Liver (tissue), 9 donors: ENCODE results near the gene MTHFSD. TPM values are rescaled to one million over a fixed set of nuclear protein-coding genes. Genes with fewer than 3 reads are reported as not detected.

Experiments used
- DNase-seq: peaks from one replicate; pipeline ENCODE4 v3.0.0-alpha.2; 2017; ENCODE audit warnings: low spot score
- H3K27ac ChIP-seq, 2 donors: one replicate each; pipeline ENCODE4 v1.7.0; 2013; ENCODE audit warnings: inconsistent platforms in 2 of 2, low read length in 2 of 2, control low read depth in 1 of 2, low read depth in 1 of 2, mild to moderate bottlenecking in 1 of 2
- H3K27me3 ChIP-seq, 4 donors: one replicate each; pipeline versions ENCODE4 v1.6.1 to v1.7.0; 2013; ENCODE audit warnings: low read length in 3 of 4, inconsistent platforms in 1 of 4, mild to moderate bottlenecking in 1 of 4, moderate library complexity in 1 of 4; ENCODE audit not compliant: control insufficient read depth in 4 of 4, insufficient read depth in 4 of 4
- H3K36me3 ChIP-seq, 4 donors: one replicate each; pipeline versions ENCODE4 v1.6.1 to v1.7.0; 2013; ENCODE audit warnings: low read length in 3 of 4, mild to moderate bottlenecking in 3 of 4, low read depth in 1 of 4, moderate library complexity in 1 of 4; ENCODE audit not compliant: control insufficient read depth in 4 of 4, insufficient read depth in 3 of 4
- H3K4me1 ChIP-seq, 4 donors: one replicate each; pipeline versions ENCODE4 v1.6.1 to v1.7.0; 2013; ENCODE audit warnings: low read length in 3 of 4, mild to moderate bottlenecking in 3 of 4, moderate library complexity in 1 of 4; ENCODE audit not compliant: control insufficient read depth in 4 of 4, insufficient read depth in 4 of 4
- H3K4me3 ChIP-seq, 3 donors: one replicate each; pipeline versions ENCODE4 v1.6.1 to v1.7.0; 2013; ENCODE audit warnings: low read length in 3 of 3, control low read depth in 1 of 3, low read depth in 1 of 3, mild to moderate bottlenecking in 1 of 3
- H3K9ac ChIP-seq, 2 donors: one replicate each; pipeline ENCODE4 v1.7.0; 2013; ENCODE audit warnings: low read length in 2 of 2, mild to moderate bottlenecking in 2 of 2, moderate library complexity in 2 of 2, control low read depth in 1 of 2, low read depth in 1 of 2
- H3K9me3 ChIP-seq, 4 donors: one replicate each; pipeline versions ENCODE4 v1.6.1 to v1.7.0; 2013; ENCODE audit warnings: low read length in 3 of 4; ENCODE audit not compliant: control insufficient read depth in 4 of 4
- ATF3 ChIP-seq: IDR thresholded peaks from 2 replicates; pipeline ENCODE4 v1.6.1; 2016; ENCODE audit warnings: antibody characterized with exemption
- CTCF ChIP-seq: fragments of 150-350 bp; IDR thresholded peaks from 2 replicates; pipeline ENCODE4 v1.5.1; 2017; ENCODE audit warnings: improper control_type of control experiment, low read depth, low read length; ENCODE audit not compliant: missing input control
- EGR1 ChIP-seq, 2 donors: IDR thresholded peaks; 2 replicates each; pipeline ENCODE4 v1.6.1; 2016 to 2018; ENCODE audit warnings: antibody characterized with exemption in 2 of 2, low read depth in 2 of 2
- FOXA1 ChIP-seq: IDR thresholded peaks from 2 replicates; pipeline ENCODE4 v1.6.1; 2016; ENCODE audit warnings: antibody characterized with exemption
- FOXA2 ChIP-seq: IDR thresholded peaks from 2 replicates; pipeline ENCODE4 v1.6.1; 2016; ENCODE audit warnings: antibody characterized with exemption
- HNF4A ChIP-seq, 2 donors: conservative IDR thresholded peaks; 2 replicates each; pipeline ENCODE4 v1.6.1; 2016; ENCODE audit warnings: antibody characterized with exemption in 2 of 2, mild to moderate bottlenecking in 2 of 2
- HNF4G ChIP-seq: IDR thresholded peaks from 2 replicates; pipeline ENCODE4 v1.6.1; 2016; ENCODE audit warnings: antibody characterized with exemption
- JUND ChIP-seq, 2 donors: IDR thresholded peaks; 2 replicates each; pipeline ENCODE4 v1.6.1; 2016; ENCODE audit warnings: antibody characterized with exemption in 2 of 2
- NR2F2 ChIP-seq: IDR thresholded peaks from 2 replicates; pipeline ENCODE4 v1.6.1; 2016; ENCODE audit warnings: antibody characterized with exemption
- RAD21 ChIP-seq, 2 donors: IDR thresholded peaks; 2 replicates each; pipeline ENCODE4 v1.6.1; 2016; ENCODE audit warnings: antibody characterized with exemption in 2 of 2, mild to moderate bottlenecking in 2 of 2
- REST ChIP-seq: IDR thresholded peaks from 2 replicates; pipeline ENCODE4 v1.6.1; 2016; ENCODE audit warnings: antibody characterized with exemption, mild to moderate bottlenecking
- RXRA ChIP-seq, 2 donors: IDR thresholded peaks; 2 replicates each; pipeline ENCODE4 v1.6.1; 2017 to 2018; ENCODE audit warnings: antibody characterized with exemption in 2 of 2, mild to moderate bottlenecking in 1 of 2
- YY1 ChIP-seq: IDR thresholded peaks from 2 replicates; pipeline ENCODE4 v1.6.1; 2016; ENCODE audit warnings: antibody characterized with exemption, mild to moderate bottlenecking
- WGBS: extraction: QIAGEN DNeasy Blood & Tissue Kit; methylation state at CpG from one replicate; pipeline ENCODE4 v1.1.7; 2013; 5-methylcytosine and 5-hydroxymethylcytosine counted together
- polyA plus RNA-seq, 2 donors: library from polyadenylated mRNA; stranded (reverse) in 1 of 2; unstranded in 1 of 2; fragments of 200-250 nt in 1 of 2; fragments of >200 nt in 1 of 2; fragmentation: Nextera tagmentation in 1 of 2; extraction: Ambion mirVana in 1 of 2; gene quantifications; one replicate each; pipeline versions ENCODE4 v1.2.1 to v1.2.3, GENCODE V29; 2013 to 2015
- total RNA-seq, 2 donors: library from RNA; depleted of rRNA; stranded (reverse); fragments of >200 nt; gene quantifications; one replicate each; pipeline ENCODE4 v1.2.3, GENCODE V29; 2014
- TF ChIP-seq, protein P1 (sequence below): IDR thresholded peaks from 2 replicates; pipeline ENCODE4 v1.6.1; 2016; ENCODE audit warnings: antibody characterized with exemption
- TF ChIP-seq, protein P2 (sequence below): IDR thresholded peaks from 2 replicates; pipeline ENCODE4 v1.6.1; 2016; ENCODE audit warnings: antibody characterized with exemption
- donor health status: healthy.
- donor health status: healthy.
- donor health status: healthy.
- donor health status: healthy.
- donor health status: healthy.

MTHFSD gene
- total and polyA plus RNA-seq, 4 donors: 4.6 to 8.1 (median 6.5) TPM

DNA sequence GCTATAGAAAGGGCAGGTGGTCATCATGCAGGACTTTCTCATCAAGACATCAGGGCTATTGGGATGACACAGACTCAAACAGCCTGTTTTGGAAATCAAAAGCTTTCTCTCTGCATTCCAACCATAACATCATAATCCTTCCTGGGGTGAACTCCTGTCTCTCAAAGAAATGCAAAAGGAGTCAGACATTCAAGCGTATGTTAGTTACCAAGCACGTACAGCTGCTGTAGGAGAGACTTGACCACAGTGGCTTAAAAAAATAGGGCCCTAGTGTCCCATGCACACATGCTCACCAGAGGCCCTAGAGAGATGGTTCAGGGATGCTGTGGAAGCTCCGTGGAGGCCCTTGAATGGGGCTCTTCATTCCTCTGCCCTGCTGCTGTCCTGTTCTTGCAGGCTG is 69.3 kb downstream of the MTHFSD start:
- 71% methylated on average over 3 of the region's 3 CpGs for WGBS
- Histone ChIP-seq H3K9ac (no peak overlapping the region), H3K27ac (no peak overlapping the region), H3K4me3 (no peak overlapping the region), H3K36me3 (no peaks in the 10 kb centered on the region), H3K4me1 (no peaks in the 10 kb centered on the region), H3K27me3 (peaks cover 0 to 9% (median 2%) of the 10 kb centered on the region in 4 donors), H3K9me3 (peaks cover 3 to 20% (median 16%) of the 10 kb centered on the region in 4 donors)
- DNase-seq: no peak
- TF ChIP-seq FOXA1 (no peak), RAD21 (IDR thresholded peaks at IDR 0.05) (no peak)

DNA sequence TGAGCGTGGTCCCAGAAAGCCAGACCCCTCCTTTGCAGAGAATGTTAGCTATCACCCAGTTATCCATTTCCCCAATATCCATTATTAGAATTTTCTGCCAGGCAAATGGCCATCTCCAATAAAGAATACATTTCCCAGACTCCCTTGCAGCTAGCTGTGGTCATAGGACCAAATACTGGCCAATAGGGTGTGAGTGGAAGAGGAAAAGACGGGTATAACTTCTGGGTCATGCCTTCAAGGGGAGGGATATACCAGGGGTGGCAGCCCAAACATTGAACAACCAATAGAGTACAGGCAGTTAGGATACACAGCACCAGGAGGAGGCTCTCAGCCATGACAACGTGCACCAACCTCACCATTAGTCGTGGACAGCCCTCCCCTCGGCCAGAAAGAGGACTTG is 70.8 kb downstream of the MTHFSD start:
- Histone ChIP-seq H3K9ac (no peak overlapping the region), H3K27me3 (peaks cover 0 to 10% (median 7%) of the 10 kb centered on the region in 4 donors), H3K9me3 (peaks cover 3 to 18% (median 16%) of the 10 kb centered on the region in 4 donors), H3K36me3 (no peaks in the 10 kb centered on the region), H3K4me3 (no peak overlapping the region), H3K4me1 (no peaks in the 10 kb centered on the region), H3K27ac (no peak overlapping the region)
- 51% methylated on average over 5 of the region's 5 CpGs for WGBS
- DNase-seq: no peak
- TF ChIP-seq RAD21 (IDR thresholded peaks at IDR 0.05): no peak
- TF ChIP-seq NR2F2: no peak
- TF ChIP-seq ATF3: no peak
- no peak for TF ChIP-seq RXRA (IDR thresholded peaks at IDR 0.05)
- no peak for TF ChIP-seq EGR1 (IDR thresholded peaks at IDR 0.05; ENCODE audit: low read depth in 2 of 2)
- TF ChIP-seq YY1: no peak
- no peak for TF ChIP-seq FOXA1
- no peak for TF ChIP-seq HNF4G
- TF ChIP-seq, protein P1, sequence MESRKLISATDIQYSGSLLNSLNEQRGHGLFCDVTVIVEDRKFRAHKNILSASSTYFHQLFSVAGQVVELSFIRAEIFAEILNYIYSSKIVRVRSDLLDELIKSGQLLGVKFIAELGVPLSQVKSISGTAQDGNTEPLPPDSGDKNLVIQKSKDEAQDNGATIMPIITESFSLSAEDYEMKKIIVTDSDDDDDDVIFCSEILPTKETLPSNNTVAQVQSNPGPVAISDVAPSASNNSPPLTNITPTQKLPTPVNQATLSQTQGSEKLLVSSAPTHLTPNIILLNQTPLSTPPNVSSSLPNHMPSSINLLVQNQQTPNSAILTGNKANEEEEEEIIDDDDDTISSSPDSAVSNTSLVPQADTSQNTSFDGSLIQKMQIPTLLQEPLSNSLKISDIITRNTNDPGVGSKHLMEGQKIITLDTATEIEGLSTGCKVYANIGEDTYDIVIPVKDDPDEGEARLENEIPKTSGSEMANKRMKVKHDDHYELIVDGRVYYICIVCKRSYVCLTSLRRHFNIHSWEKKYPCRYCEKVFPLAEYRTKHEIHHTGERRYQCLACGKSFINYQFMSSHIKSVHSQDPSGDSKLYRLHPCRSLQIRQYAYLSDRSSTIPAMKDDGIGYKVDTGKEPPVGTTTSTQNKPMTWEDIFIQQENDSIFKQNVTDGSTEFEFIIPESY: no peak
- TF ChIP-seq, protein P2, sequence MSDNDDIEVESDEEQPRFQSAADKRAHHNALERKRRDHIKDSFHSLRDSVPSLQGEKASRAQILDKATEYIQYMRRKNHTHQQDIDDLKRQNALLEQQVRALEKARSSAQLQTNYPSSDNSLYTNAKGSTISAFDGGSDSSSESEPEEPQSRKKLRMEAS: no peak
- no peak for TF ChIP-seq JUND (IDR thresholded peaks at IDR 0.05)
- TF ChIP-seq FOXA2: no peak
- TF ChIP-seq CTCF: no peak
- no peak for TF ChIP-seq HNF4A (conservative IDR thresholded peaks at IDR 0.05)
- TF ChIP-seq REST: no peak
